ENCODE results near the gene SLC17A9. TPM values are rescaled to one million over a fixed set of nuclear protein-coding genes. Genes with fewer than 3 reads are reported as not detected.

SLC17A9 gene
- total RNA-seq, 1 donor from 2014 or later, result 5.3 TPM

DNA sequence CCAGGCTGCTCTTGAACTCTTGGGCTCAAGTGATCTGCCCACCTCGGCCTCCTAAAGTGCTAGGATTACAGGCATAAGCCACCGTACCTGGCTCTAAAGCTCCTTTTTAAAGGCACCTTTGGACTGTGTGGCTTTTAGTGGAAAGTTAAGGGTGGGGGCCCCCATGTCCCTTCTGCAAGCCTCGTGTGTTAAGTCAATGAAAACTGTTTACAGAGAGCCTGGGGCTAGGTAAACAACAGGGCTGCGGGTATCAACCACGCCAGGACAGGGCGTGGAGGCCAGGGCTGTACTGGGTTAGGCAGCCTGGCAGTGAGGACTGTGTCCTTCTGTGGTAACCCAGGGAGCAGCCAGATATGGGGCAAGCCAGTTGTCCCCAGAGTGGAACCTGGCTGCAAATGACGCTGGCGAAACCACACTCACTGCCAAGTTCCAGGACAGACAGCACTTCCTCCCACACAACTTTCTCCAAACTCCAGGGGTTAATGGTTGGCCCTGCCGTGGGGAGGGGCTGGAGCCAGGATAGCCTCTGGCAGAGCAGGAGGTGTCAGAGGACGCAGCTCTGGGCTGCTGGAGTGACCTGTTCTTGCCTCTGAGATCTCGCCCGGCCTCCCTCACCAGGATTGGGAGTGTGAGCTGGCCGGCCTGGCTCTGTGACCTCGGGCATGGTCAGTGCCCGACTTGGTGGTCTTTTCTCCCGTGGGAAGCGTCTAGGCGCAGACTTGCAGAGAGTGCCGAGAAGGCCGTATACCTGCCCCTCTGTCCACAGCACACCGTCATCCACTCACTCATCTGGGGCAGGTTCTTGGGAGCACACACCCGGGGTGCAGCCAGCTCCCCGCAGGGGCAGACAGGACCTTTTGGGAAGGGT, 3.2 kb downstream of the SLC17A9 start:
- no peak overlapping the region for H3K27ac Mint-ChIP-seq
- no peaks in the 10 kb centered on the region for H3K27me3 Mint-ChIP-seq (ENCODE audit: low read depth)

DNA sequence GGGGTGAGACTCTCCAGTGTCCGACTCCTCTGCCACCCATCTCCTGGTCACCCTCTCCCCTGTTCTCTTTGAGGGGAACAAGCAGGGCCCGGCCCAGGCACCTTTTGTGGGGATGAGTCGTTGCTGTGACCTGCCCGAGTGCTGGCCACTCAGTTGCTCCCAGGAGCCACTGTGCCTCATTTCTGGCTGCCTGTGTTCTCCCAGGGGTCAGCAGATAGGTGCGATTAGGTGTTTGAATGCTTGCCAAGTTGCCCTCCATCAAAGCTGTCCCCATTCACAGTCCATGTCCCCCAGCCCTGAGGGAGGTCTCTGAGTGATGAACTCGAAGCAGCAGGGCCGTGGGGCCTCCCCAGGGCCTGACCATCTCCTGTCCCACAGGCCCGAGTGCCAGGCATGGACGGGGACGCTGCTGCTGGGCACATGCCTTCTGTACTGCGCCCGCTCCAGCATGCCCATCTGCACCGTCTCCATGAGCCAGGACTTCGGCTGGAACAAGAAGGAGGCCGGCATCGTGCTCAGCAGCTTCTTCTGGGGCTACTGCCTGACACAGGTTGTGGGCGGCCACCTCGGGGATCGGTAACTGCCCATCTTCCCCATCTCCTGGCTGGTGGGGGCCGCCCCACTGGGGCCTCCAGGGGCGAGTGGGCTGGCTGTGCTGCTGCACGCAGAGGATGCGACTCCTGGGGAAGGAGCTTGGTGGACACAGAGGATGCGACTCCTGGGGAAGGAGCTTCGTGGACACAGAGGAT, 4.1 kb downstream of the SLC17A9 start:
- Mint-ChIP-seq H3K9me3 (no peaks in the 10 kb centered on the region), H3K27ac (no peak overlapping the region)
- TF ChIP-seq, protein P1, sequence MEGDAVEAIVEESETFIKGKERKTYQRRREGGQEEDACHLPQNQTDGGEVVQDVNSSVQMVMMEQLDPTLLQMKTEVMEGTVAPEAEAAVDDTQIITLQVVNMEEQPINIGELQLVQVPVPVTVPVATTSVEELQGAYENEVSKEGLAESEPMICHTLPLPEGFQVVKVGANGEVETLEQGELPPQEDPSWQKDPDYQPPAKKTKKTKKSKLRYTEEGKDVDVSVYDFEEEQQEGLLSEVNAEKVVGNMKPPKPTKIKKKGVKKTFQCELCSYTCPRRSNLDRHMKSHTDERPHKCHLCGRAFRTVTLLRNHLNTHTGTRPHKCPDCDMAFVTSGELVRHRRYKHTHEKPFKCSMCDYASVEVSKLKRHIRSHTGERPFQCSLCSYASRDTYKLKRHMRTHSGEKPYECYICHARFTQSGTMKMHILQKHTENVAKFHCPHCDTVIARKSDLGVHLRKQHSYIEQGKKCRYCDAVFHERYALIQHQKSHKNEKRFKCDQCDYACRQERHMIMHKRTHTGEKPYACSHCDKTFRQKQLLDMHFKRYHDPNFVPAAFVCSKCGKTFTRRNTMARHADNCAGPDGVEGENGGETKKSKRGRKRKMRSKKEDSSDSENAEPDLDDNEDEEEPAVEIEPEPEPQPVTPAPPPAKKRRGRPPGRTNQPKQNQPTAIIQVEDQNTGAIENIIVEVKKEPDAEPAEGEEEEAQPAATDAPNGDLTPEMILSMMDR (IDR thresholded peaks at IDR 0.05; ENCODE audit: unreplicated experiment), result no peak

More for the DNA sequence above, 3.2 kb downstream of the SLC17A9 start:
- Mint-ChIP-seq H3K36me3 (no peaks in the 10 kb centered on the region), H3K4me3 (no peak overlapping the region), H3K9me3 (no peaks in the 10 kb centered on the region), H3K4me1 (peaks cover 12% of the 10 kb centered on the region)
- TF ChIP-seq, protein P1 (IDR thresholded peaks at IDR 0.05; ENCODE audit: unreplicated experiment), result no peak
- no peak for DNase-seq (ENCODE audit: low spot score in 2 of 2, unreplicated experiment in 2 of 2)

DNA sequence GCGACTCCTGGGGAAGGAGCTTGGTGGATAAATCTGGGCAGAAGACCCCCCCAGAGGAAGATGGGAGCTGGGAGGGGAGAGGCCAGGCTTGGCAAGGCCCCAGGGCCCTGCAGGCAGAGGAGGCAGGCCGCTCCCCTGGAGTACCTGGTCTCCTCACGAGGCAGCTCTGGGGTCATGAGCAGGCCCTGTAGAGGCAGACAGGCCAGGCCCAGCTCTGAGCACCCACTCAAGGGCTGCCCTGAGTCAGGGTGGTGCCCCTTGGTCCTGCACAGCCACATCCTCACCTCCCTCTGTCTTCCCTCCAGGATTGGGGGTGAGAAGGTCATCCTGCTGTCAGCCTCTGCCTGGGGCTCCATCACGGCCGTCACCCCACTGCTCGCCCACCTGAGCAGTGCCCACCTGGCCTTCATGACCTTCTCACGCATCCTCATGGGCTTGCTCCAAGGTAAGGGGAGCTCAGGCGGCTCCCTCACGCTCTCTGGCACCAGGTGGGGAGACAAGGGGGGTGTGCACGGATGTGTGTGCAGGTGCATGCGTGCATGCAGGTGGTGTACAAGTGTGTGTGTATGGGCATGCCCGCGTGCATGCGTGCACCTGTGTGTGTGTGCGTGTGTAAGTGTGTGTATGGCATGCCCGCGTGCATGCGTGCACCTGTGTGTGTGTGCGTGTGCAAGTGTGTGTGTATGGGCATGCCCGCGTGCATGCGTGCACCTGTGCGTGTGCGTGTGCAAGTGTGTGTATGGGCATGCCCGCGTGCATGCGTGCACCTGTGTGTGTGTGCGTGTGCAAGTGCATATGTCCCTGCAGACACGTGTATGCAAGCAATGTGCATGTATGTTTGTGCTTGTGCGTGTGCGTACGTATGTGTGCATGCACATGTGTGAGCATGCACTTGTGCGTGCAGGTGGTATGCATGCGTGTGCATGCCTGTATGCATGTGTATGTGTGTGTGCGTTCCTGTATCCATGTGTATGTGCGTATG, 4.9 kb downstream of the SLC17A9 start:
- H3K27me3 Mint-ChIP-seq (ENCODE audit: low read depth), result no peaks in the 10 kb centered on the region
- no peaks in the 10 kb centered on the region for H3K36me3 Mint-ChIP-seq
- H3K27ac Mint-ChIP-seq, result no peak overlapping the region
- peaks cover 14% of the 10 kb centered on the region for H3K4me1 Mint-ChIP-seq
- no peaks in the 10 kb centered on the region for H3K9me3 Mint-ChIP-seq
- TF ChIP-seq, protein P1 (IDR thresholded peaks at IDR 0.05; ENCODE audit: unreplicated experiment), result no peak
- H3K4me3 Mint-ChIP-seq, result no peak overlapping the region
- no peak for DNase-seq (ENCODE audit: low spot score in 2 of 2, unreplicated experiment in 2 of 2)

More for the DNA sequence above, 4.1 kb downstream of the SLC17A9 start:
- Mint-ChIP-seq H3K36me3 (no peaks in the 10 kb centered on the region), H3K4me1 (peaks cover 12% of the 10 kb centered on the region), H3K27me3 (ENCODE audit: low read depth) (no peaks in the 10 kb centered on the region), H3K4me3 (no peak overlapping the region)
- no peak for DNase-seq (ENCODE audit: low spot score in 2 of 2, unreplicated experiment in 2 of 2)

DNA sequence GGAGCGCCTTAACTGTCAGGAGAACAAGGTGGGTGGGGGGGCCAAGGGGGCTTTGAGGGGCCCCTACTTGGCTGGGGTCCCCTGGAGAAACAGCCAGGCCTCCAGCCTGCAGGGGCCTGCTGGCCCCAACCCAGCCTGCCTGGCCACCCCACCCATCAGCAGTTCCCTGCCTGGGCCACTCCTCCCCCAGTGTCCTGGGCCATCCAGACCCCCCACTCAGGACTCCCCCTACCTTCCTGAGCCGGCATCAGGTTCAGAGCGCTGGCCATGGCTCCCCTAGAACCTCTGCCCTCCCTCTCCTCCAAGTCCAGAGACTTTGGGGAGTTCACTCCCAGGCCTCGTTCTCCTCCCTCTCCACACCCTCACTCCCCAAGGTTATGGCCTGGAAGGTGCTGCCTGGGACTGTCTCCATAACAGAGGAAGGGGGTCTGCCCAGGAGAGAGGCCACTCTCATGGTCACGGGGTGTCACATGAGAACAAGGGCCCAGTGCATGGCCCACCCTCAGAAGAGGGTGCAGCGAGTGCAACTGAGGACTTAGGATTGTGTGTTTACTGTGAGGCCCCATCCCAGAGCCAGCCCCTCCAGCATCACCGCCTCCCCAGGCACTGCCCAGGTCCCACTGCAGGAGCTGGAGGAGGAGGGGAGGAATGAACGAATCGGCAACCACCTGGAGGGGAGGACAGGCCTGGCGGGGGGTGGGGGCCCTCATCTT, 6.0 kb downstream of the SLC17A9 start:
- TF ChIP-seq, protein P1 (IDR thresholded peaks at IDR 0.05; ENCODE audit: unreplicated experiment), result no peak
- H3K9me3 Mint-ChIP-seq, result no peaks in the 10 kb centered on the region
- H3K27ac Mint-ChIP-seq, result no peak overlapping the region
- no peak overlapping the region for H3K4me3 Mint-ChIP-seq
- no peaks in the 10 kb centered on the region for H3K27me3 Mint-ChIP-seq (ENCODE audit: low read depth)
- peaks cover 11% of the 10 kb centered on the region for H3K4me1 Mint-ChIP-seq
- no peaks in the 10 kb centered on the region for H3K36me3 Mint-ChIP-seq
- no peak for DNase-seq (ENCODE audit: low spot score in 2 of 2, unreplicated experiment in 2 of 2)
